ENCODE measurements around the gene IZUMO4.
"Not testable (repeated sequence)": the region's sequence is repeated elsewhere in the genome, so short reads cannot be mapped to it uniquely, and the experiment has no call there.

DNA sequence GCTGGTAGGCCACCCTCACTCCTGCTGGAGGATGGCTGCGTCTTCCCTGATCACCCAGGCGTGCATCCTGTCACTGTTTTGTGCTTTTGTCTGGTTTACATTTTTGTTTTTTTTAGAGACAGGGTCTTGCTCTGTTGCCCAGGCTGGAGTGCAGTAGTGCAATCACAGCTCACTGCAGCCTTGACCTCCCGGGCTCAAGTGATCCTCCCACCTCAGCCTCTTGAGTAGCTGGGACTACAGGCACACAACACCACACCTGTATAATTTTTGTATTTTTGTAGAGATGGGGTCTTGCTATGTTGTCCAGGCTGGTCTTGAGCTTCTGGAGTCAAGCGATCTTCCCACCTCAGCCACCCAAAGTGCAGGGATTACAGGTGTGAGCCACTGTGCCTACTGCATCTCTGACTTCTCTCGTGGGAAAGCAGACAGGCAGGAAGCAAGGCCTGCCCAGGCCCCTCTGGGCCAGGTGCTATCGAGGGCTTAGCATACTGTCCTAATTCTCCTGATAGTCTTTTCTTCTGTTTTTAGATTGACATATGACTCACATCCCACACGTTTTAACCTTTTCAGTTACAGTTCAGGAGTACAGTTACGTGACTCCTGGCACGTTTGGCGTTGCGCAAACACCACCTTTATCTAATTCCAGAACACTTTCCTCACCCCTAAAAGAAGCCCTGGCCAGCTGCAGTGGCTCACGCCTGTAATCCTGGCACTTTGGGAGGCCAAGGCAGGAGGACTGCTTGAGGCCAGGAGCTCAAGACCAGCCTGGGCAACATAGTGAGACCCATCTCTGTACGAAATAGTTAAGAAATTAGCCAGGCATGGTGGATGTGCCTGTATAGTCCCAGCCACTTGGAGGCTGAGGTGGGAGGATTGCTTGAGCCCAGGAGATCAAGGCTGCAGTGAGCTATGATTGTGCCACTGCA lies 9.8 kb upstream of the IZUMO4 start:
- TF ChIP-seq, protein P1, sequence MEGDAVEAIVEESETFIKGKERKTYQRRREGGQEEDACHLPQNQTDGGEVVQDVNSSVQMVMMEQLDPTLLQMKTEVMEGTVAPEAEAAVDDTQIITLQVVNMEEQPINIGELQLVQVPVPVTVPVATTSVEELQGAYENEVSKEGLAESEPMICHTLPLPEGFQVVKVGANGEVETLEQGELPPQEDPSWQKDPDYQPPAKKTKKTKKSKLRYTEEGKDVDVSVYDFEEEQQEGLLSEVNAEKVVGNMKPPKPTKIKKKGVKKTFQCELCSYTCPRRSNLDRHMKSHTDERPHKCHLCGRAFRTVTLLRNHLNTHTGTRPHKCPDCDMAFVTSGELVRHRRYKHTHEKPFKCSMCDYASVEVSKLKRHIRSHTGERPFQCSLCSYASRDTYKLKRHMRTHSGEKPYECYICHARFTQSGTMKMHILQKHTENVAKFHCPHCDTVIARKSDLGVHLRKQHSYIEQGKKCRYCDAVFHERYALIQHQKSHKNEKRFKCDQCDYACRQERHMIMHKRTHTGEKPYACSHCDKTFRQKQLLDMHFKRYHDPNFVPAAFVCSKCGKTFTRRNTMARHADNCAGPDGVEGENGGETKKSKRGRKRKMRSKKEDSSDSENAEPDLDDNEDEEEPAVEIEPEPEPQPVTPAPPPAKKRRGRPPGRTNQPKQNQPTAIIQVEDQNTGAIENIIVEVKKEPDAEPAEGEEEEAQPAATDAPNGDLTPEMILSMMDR (optimal IDR thresholded peaks at IDR 0.05 in 1 of 3, IDR thresholded peaks at IDR 0.05 in 1 of 3, conservative IDR thresholded peaks at IDR 0.05 in 1 of 3; ENCODE audit: extremely low read depth in 1 of 3, insufficient read depth in 2 of 3, low read length in 3 of 3) = not testable (repeated sequence)
- not testable (repeated sequence) for TF ChIP-seq EZH2 (IDR thresholded peaks at IDR 0.05; ENCODE audit: low read length)

Data from keratinocyte (primary cell).